ENCODE data around the gene GBP5.
"Not testable (repeated sequence)": the region's sequence is repeated elsewhere in the genome, so short reads cannot be mapped to it uniquely, and the experiment has no call there.

The GBP5 gene, protein sequence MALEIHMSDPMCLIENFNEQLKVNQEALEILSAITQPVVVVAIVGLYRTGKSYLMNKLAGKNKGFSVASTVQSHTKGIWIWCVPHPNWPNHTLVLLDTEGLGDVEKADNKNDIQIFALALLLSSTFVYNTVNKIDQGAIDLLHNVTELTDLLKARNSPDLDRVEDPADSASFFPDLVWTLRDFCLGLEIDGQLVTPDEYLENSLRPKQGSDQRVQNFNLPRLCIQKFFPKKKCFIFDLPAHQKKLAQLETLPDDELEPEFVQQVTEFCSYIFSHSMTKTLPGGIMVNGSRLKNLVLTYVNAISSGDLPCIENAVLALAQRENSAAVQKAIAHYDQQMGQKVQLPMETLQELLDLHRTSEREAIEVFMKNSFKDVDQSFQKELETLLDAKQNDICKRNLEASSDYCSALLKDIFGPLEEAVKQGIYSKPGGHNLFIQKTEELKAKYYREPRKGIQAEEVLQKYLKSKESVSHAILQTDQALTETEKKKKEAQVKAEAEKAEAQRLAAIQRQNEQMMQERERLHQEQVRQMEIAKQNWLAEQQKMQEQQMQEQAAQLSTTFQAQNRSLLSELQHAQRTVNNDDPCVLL

GRCh38 chr1:89272269-89273041, at the start of gene GBP5:
TSS of gene GBP5 (minus strand) at chr1:89272860. CDS start at chr1:89269555, 3,305 bp downstream.
- not testable (repeated sequence) for DNase-seq

- DNase-seq = no peak
These were observed 49.7 kb upstream of the GBP5 start for GRCh38 chr1:89322402-89322801.

DNA sequence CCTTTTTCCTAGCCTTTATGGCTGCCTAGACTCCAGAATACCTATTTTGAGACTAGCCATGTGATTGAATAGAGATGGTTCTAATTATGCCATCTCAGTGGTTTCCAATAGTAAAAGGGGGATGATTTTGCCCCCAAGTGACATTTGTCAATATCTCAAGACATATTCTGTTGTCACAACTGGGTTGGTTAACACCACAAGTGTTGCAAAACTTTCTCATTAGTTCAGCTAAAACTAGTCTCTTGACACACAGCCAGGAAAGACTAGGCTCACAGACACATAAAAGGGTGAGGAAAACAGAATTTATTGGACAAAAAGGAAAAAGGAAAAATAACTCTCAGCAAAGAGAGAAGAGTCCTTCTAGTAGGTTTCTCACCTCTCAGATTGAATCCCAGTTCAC, 39.9 kb upstream of the GBP5 start:
- no peak for DNase-seq

GRCh38 chr1:89311757-89312156, 39.1 kb upstream of the GBP5 start:
- DNase-seq = no peak

DNA sequence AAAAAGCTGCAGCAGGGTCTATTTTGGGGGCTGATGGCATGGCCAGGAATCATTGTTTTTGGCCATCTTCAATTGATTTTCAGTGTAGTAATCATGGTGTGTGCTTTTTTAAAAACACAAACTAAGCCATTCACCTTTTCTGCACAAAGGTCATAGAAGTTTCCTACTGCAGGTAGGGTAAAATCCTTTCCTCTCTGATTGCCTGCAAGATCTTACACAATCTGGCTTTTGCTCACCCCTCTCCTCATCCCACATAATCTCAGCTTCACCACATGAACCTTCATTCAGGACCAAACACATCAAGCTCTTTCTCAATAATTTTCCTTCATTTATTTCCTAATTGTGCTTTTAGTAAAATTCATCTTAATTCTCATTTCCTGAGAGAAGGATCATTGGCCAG, 38.3 kb upstream of the GBP5 start:
- DNase-seq = no peak

- DNase-seq = no peak
These were observed 37.8 kb upstream of the GBP5 start for GRCh38 chr1:89310505-89310904.

GRCh38 chr1:89309828-89310227, 37.2 kb upstream of the GBP5 start:
- no peak for DNase-seq

GRCh38 chr1:89306273-89306672, 33.6 kb upstream of the GBP5 start:
- no peak for DNase-seq

- DNase-seq = no peak
These were observed 32.8 kb upstream of the GBP5 start for GRCh38 chr1:89305493-89305892.

DNA sequence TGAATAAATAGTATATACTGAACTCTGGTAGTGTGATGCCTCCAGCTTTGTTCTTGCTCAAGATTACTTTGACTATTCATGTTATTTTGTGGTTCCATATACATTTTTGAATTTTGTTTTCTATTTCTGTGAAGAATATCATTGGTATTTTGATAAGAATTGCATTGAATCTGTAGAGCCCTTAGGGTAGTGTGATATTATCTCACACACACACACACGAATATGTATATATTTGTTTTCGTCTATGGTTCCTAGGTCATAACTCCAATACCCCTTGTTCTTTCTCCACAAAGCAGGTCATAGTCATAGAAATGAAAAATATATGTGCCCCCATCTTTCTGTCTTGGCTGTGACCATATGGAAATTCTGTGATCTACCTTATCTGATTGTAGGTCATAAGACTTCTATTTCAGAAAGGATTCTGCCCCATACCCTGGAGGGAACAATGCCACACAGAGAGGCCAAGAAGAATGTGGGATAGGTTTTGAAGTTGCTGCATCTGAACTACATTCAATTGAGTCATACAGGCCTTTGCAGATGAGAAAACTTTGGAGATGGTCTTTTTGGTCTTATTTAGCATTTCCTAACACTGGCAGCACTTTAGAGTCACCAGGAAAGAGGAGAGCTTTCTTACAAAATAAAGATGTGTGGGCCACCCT, 32.0 kb upstream of the GBP5 start:
- no peak for DNase-seq

- no peak for DNase-seq
These were observed 30.2 kb upstream of the GBP5 start for GRCh38 chr1:89302697-89303332.

DNA sequence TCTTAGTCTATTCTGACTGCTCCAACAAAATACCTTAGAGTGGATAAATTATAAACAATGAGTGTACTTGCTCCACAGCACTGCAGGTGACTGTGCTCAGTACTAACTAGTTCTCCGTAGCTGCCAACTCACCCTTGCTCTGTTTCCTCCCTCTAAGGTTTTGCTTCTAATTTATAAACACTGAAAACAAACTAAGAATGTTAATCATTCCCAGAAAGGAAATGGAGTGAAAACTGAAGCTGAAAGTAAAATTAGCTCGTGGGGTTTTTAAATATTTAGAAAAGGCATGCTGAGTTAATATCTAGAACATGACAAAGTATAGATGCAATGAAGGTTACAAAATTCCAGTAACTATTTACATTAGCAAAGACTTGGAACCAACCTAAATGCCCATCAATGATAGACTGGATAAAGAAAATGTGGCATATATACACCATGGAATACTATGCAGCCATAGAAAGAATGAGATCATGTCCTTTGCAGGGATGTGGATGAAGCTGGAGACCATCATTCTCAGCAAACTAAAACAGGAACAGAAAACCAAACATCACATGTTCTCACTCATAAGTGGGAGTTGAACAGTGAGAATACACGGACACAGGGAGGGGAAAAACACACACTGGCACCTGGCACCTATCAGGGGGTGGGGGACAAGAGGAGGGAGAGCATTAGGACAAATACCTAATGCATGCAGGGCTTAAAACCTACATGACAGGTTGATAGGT, 27.2 kb upstream of the GBP5 start:
- not testable (repeated sequence) for DNase-seq

- no peak for DNase-seq
These were observed 25.8 kb upstream of the GBP5 start for GRCh38 chr1:89298461-89298860.

DNA sequence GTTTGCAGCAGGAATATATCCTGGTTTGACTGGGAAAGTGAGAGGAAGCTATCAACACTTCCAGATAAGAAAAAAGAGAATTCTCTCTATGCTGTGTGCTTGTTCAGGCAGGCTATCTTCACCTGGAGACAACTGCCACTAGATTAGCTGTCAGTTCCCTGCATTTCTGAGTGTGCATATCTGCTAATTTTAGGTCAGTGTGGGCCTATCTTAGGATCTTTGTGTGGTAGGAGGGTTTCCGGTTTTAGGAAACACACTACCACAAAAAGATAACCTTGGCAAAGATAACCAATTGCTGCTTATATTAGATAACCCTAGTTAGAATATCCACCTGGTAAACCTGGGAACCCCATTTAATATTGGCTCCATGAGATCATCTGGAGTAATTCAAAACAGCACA, 22.5 kb upstream of the GBP5 start:
- DNase-seq = no peak

GRCh38 chr1:89291276-89291675, 18.6 kb upstream of the GBP5 start:
- no peak for DNase-seq

GRCh38 chr1:89288051-89288340, 15.3 kb upstream of the GBP5 start:
- no peak for DNase-seq

DNA sequence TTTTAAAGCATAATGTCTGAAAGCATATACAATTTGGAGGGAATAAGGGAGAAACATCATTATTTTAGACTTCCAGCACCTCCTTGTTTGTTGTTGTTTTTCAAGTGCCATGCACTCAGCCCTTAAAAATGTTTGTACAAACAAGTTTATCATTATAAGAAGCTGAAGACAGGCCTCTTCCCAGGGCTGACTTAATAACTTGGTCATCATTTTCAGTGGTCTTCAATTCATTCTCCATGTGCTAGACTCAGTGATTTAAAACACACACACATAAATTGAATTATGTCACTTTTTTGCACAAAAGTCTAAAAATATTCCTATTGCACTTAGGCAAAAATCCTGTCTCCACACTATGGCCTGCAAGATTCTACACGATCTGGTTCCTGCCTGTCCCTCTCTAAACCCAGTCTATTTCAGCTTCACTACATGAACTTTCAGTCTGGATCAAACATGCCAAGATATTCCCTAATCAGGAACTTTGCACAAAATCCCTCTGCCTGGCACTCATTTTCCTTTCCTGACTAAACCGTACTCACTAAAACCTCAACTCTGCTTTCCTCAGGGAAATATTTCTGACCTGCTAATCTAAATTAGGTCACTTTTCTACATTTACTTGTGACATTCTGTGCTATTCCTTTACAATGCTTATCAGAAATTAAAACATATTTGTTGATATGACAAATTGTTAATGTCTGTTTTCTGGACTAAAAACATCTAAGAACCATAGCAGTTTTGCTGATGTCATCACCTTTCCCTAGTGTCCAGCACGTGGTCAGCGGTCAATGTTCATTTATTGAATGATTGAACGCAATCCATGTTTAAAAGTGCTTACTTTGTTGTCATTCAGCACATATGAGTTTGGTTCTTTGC, 14.8 kb upstream of the GBP5 start:
- DNase-seq = no peak

- no peak for DNase-seq
These were observed 14.0 kb upstream of the GBP5 start for GRCh38 chr1:89286549-89287180.

DNA sequence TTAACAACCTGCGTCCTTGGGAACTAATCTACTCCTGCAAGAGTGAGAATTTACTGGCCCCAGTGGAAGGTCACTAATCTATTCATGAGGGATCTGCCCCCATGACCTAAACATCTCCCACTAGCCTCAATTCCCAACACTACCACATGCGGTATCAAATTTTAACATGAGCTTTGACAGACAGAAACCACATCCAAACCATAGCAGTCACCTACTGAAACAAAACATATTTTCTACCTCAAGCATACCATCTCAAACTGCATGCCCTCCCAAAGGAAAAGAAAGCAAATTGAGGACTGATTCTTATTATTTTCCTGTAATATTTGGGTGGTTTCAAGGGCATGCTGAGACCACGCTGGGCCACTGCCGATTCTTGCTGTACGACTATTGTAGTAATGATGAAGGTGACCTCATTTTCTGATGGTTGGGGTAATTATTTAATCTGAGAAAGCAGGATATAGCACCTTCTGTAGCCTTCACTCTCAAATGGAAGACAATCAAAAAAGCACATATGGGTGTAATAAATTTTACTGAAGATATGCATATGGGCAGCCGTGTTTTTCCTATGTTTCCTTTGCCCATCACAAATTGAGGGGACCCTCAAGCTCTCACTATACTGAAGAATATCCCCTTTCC, 13.2 kb upstream of the GBP5 start:
- DNase-seq = no peak

DNA sequence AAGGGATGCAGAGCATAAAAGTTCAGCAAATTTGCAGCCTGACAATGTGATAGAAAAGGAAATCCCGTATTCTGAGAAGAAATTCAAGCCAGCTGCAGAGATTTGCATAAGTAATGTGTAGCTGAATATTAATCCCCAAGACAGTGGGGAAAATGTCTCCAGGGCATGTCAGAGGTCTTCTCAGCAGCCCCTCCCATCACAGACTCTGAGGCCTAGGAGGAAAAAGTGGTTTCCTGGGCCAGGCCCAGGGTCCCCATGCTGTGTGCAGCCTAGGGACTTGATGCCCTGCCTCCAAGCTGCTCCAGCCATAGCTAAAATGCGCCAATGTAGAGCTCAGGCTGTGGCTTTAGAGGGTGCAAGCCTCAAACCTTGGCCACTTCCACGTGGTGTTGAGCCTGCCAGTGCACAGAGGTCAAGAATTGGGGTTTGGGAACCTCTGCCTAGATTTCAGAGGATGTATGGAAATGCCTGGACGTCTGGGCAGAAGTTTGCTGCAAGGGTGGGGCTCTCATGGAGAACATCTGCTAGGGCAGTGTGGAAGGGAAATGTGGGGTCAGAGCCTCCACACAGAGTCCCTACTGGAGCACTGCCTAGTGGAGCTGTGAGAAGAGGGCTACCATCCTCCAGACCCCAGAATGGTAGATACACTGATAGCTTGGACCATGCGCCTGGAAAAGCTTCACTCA, 11.6 kb upstream of the GBP5 start:
- not testable (repeated sequence) for DNase-seq
